A204.1 (cell line): ENCODE data around the gene IGHMBP2.

Experiments
- FAIRE-seq: peaks from 2 replicates; lab custom pipeline; 2012; peaks lifted over from hg19 to GRCh38; lab: Jason Lieb, UNC

IGHMBP2 gene

DNA sequence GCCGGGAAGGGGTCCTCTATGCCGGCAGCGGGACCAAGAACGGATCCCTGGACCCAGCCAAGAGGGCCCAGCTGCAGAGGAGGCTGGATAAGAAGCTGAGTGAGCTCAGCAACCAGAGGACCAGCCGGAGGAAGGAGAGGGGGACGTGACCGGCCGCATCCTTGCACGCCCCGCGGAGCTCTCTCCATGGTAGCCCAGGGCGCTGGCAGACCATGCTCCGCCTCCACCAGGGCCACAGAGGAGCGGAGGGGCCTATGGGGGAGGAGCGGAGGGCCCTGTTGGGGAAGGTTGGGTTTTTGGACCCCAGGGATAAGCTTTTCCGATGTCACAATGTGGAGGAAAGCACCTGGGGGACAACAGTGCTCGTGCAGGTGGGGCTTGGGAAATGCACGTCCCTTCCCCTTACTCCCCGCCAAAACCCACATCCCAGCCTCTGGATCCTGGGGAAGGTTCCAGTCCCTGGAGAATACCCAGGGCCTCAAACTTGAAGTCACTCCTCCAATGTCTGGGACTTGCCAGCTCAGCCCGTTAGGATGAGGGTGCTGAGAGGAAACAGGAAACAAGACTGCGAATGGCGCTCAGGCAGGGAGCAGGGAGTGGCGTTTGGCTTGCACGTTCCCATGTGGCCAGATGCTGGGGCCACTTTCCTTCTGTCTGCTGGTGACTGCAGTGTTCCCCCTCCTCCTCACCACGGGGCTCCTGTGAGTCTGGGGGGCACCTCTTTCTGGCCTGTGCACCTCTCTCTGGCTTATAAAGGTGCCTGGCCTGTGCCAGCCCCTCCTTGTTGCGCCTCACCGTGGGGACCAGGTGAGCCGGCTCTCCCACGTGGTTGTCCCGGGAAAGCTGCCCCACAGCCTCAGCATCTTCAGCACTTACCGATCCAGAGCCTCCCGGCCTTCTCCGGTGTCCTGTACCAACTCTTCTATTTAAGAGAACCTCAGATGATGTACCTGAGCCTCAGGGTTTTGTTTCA, 36.2 kb downstream of the IGHMBP2 start:
- FAIRE-seq = no peak

DNA sequence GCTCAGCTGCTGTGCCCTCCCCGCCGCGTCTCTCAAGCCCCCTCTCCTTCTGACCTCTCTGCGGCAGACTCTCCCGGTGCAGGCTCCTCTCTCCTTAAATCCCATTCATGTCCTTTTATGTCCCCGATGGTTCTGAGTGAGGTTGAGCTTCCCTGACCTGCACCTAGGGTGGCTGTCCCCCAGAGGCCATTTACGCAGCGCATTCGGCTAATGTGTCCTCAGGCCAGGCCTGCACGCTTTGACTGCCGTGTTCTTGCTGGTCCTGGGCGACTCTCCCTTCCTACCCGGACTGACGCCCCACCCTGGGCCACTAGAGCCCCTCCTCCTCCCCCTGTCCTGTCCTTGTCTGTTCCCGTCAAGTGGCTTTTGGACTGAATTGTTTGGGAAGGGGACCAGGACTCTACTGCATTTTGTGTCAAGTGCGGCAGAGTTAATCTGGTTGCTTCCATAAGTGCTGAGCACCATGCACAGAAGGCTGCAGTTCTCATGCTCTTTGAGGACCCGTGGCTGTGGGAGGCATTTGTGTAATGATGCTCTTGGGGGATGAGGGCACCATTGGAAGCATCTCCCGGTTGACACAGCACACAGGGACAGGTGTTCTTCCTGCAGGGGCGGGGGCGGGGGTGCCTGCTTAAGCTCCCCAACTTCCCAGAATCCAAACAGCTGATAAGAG, 37.1 kb downstream of the IGHMBP2 start:
- FAIRE-seq = no peak

- no peak for FAIRE-seq
These were observed 37.8 kb downstream of the IGHMBP2 start for GRCh38 chr11:68941324-68942094.

GRCh38 chr11:68942095-68942620, 38.5 kb downstream of the IGHMBP2 start:
- no peak for FAIRE-seq

GRCh38 chr11:68942751-68943271, 39.1 kb downstream of the IGHMBP2 start:
- FAIRE-seq = no peak

- FAIRE-seq = no peak
These were observed 42.9 kb downstream of the IGHMBP2 start for GRCh38 chr11:68946416-68947090.

GRCh38 chr11:68947151-68947550, 43.5 kb downstream of the IGHMBP2 start:
- no peak for FAIRE-seq

GRCh38 chr11:68948496-68948895, 44.8 kb downstream of the IGHMBP2 start:
- FAIRE-seq = no peak

DNA sequence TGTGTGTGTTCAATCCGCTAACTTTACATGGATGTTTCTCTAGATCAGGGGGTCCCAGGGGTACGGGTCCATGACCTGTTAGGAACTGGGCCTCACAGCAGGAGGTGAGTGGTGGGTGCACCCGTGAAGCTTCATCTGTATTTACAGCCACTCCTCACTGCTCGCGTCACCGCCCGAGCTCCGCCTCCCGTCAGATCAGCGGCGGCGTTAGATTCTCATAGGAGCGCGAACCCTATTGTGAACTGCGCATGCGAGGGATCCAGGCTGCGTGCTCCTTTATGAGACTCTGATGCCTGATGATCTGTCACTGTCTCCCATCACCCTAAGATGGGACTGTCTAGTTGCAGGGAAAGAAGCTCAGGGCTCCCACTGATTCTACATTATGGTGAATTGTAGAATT, 45.2 kb downstream of the IGHMBP2 start:
- no peak for FAIRE-seq

GRCh38 chr11:68950270-68950669, 46.6 kb downstream of the IGHMBP2 start:
- no peak for FAIRE-seq

DNA sequence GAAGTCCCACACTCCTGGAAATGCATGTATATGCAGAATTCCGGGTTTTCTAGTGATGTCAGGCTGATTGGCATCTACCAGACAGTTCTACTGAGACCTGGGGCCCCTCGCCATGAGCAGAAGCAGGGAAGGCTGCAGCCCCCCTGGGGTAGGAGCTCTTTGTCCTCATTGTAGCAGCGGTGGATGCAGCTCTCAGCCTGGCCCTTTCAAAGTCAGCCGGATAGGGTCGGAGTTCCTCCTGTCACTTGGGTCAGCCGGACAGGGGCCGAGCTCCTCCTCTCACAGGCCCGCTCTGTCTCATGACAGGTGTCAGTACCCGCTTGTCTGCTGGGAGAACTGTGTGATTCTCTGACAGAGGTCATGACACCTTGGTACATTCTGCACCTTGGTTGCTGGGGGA, 47.1 kb downstream of the IGHMBP2 start:
- no peak for FAIRE-seq

DNA sequence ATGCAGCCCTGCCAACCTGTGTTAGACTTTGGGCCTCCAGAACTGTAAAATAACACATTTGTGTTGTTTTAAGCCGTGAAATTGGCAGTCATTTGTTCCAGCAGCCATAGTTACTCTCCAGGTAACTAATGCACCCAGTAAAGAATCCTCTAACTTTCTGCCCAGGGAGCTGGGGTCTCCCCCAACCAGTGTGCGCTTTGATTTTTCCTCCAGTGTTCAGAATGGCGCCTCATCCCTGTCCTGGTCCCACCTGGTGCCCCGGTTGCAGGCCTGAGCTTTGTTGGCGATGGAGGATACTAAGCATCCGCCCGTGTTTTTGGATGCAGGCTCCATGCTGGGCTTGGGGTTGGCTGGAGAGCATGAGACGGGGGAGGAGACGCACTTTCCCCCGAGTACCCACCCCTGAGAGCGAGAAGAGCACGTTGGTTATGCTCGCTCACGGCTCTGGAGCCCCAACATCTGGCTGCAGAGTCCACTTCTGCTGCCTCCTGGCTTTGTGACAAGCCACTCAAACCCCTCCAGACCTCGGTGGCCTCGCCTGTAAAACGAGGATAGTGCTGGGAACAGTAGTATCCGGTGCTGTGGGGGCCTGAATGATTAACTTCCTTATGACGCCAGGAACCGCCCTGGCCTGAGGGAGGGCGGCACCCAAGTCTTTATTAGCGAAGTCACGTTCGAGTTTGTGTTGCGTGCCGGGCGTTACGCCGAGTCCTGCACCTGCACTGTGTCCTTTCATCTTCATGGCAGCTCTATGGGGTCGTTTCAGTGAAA, 51.3 kb downstream of the IGHMBP2 start:
- FAIRE-seq = no peak

DNA sequence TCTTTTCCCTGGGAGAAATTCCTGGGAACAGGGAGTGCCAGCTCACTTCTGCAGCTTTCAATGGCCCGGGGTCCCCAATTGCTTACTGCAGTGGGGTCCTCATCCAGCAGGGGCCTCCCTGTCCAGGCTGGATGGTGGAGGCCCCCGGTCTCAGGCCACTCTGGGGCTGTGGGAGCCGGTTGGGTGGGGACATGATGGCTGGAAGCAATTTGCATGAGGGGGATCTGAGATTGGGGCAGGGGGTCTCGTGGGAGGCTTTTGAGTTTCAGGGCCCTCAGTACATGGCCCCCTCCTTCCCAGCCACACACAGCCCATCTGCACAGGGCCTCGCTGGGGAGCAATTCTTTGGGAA, 51.9 kb downstream of the IGHMBP2 start:
- no peak for FAIRE-seq

- no peak for FAIRE-seq
These were observed 52.5 kb downstream of the IGHMBP2 start for GRCh38 chr11:68956142-68956541.

GRCh38 chr11:68956547-68957254, 53.0 kb downstream of the IGHMBP2 start:
- no peak for FAIRE-seq

DNA sequence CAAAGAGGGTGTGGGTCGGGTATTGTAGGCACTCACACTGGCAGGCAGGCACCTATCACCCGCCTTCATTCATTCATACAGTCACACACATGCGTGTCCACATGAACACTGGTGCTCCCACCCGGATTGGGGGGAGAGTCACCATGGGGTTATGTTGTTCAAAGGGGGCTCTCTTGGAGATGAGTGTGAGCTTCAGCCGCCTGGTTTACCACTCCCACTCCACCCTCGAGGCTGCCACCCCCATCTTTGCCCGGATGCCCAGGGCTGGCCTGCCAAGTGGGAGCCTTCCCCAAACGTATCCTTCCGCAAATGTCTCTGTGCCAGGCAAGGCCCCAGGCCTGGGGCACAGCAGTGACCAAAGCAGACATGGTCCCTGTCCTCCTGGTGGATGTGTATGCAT, 54.5 kb downstream of the IGHMBP2 start:
- FAIRE-seq = no peak

DNA sequence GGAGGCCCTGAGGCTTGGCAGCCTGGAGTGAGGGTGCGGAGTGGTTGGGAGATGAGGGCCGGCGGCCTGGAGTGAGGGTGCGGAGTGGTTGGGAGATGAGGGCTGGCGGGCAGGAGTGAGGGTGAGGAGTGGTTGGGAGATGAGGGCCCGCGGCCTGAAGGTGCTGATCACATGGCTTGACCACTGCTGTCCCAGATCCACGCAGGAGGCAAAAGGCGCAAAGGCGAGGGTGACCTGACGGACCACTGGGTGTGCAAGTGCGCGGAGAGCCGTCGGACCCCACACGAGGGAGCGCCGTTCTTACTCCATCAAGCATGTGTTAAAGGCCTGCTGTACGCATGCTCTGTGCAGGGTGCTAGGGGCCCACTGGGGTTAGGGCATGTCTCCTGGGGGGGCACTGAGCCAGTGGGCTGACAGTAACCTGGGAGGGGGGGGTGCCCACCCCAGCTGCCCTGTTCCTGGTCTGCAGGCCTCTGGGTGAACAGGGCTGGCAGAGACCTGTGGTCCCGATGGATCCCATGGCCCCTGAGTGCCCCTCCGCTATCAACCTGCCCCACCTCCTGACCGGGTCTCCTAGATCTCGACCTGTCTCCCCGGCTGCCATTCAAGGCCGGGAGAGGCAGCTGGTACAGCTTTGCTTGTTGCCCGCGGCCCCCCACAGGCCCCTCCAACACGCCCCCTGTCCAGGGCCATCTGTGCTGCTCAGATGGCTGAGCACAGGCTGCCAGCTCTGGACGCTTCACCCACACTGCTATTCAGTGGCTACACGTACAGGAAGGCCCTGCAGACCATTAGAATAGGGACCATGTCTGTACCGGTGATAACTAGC, 56.0 kb downstream of the IGHMBP2 start:
- no peak for FAIRE-seq

GRCh38 chr11:68960294-68961071, 56.8 kb downstream of the IGHMBP2 start:
- no peak for FAIRE-seq

DNA sequence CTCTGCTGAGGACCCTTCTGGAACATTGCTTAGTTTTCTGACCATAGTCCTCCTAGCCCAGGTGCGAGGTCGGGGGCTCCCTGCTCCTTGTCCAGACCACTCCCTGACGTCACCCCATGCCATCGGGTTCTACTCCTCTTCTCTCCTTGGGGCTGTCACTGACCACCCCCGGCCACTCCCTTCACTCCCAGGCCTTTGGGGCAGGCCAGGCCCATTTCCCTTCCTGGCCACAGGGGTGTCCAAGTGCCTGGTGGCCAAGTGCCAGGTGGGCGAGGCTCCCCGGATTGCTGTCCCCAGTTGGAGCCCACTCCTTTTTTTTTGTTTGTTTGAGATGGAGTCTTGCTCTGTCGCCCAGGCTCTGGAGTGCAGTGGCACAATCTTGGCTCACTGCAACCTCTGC, 57.6 kb downstream of the IGHMBP2 start:
- no peak for FAIRE-seq
